ENCODE results near the gene ICAM3.

DNA sequence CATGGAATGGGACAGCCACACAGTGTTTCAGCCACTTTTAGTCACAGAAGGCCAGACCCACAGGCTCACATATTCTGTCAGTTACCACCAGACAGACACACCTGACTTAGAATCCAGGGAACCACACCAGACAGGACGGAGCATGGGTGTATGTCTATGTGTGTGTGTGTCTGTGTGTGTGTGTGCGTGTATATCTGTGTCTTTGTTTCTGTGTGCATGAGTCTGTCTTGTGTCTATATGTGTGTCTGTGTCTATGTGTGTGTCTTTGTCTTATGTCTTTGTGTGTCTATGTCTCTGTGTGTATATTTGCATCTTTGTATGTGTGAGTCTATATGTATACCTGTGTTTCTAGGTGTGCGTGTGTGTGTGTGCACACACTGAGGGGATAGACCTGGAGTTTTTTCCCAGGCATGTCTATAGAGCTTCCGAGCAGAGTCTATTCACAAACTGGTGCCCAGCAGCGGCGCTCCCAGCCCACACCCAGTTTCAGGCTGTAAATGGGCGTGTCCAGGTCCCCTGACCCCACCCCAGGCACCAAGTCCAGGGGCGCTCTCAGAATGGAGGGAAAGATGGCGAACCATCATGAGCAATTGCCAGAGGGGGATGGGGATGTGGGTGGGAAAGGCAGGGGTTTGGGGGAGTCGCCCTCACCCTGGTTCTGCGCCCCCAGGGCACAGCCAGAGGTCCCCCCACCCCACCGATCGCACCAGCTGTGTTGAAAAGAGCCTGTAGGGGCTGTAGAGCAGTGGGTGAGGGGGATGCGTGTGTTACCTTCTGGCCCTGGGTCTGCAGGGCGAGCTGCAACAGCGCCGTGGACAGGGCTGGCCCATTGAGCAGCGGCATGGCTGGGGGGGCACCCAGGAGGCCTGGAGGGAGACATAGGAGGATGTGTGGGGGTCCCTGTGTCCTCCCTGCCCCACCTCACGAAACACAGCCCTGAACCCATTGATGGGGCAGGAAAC is 17.3 kb downstream of the ICAM3 start:
- TF ChIP-seq, protein P1, sequence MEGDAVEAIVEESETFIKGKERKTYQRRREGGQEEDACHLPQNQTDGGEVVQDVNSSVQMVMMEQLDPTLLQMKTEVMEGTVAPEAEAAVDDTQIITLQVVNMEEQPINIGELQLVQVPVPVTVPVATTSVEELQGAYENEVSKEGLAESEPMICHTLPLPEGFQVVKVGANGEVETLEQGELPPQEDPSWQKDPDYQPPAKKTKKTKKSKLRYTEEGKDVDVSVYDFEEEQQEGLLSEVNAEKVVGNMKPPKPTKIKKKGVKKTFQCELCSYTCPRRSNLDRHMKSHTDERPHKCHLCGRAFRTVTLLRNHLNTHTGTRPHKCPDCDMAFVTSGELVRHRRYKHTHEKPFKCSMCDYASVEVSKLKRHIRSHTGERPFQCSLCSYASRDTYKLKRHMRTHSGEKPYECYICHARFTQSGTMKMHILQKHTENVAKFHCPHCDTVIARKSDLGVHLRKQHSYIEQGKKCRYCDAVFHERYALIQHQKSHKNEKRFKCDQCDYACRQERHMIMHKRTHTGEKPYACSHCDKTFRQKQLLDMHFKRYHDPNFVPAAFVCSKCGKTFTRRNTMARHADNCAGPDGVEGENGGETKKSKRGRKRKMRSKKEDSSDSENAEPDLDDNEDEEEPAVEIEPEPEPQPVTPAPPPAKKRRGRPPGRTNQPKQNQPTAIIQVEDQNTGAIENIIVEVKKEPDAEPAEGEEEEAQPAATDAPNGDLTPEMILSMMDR (IDR thresholded peaks at IDR 0.05): no peak
- no peak for TF ChIP-seq POLR2A (IDR thresholded peaks at IDR 0.05)

Measured in thyroid gland (tissue), 4 donors.